Adipose tissue (tissue), 3 donors: ENCODE data around the gene GLOD4. TPM values are rescaled to one million over a fixed set of nuclear protein-coding genes. Genes with fewer than 3 reads are reported as not detected.
"Not testable (repeated sequence)": the region's sequence is repeated elsewhere in the genome, so short reads cannot be mapped to it uniquely, and the experiment has no call there.

ENCODE experiments used
- H3K27ac ChIP-seq: one replicate; pipeline ENCODE4 v1.5.1; 2013; ENCODE audit warnings: low read depth, low read length
- WGBS, 3 donors: extraction: QIAGEN DNeasy Blood & Tissue Kit; methylation state at CpG; one replicate each; pipeline ENCODE4 v1.1.7; 2013; 5-methylcytosine and 5-hydroxymethylcytosine counted together
- polyA plus RNA-seq, 3 donors: library from polyadenylated mRNA; stranded (reverse); fragments of 200-250 nt; gene quantifications; one replicate each; pipeline ENCODE4 v1.2.3, GENCODE V29; 2013
- donor health status: healthy with polysubstance abuse.
- donor health status: Bipolar disorder and iron deficiency.
- donor health status: healthy.

Gene GLOD4
- polyA plus RNA-seq, 3 donors = 22.4 to 33.0 (median 27.0) TPM

- no peak overlapping the region for H3K27ac ChIP-seq
- 82 to 94% (median 93%) methylated on average over 14 of the region's 14 CpGs for WGBS, 3 donors
Measured at GRCh38 chr17:789160-789840, 7.2 kb upstream of the GLOD4 start.

DNA sequence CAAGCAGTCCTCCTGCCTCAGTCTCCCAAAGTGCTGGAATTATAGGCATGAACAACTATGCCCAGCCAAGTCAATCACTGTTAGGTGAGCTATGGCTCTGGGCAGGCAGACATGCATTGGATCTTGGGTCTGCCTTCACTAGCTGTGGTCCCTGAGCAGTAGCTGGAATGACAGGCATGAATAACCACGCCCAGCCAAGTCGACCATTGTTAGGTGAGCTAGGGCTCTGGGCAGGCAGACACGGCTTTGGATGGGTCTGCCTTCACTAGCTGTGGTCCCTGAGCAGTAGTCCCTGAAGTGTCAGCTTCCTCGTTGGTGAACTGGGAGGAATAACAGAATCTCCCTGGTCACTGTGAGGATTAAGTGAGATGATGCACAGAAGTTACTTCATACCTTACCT, 6.5 kb upstream of the GLOD4 start:
- H3K27ac ChIP-seq = no peak overlapping the region
- WGBS, 3 donors = 78 to 92% (median 90%) methylated on average over 4 of the region's 4 CpGs

DNA sequence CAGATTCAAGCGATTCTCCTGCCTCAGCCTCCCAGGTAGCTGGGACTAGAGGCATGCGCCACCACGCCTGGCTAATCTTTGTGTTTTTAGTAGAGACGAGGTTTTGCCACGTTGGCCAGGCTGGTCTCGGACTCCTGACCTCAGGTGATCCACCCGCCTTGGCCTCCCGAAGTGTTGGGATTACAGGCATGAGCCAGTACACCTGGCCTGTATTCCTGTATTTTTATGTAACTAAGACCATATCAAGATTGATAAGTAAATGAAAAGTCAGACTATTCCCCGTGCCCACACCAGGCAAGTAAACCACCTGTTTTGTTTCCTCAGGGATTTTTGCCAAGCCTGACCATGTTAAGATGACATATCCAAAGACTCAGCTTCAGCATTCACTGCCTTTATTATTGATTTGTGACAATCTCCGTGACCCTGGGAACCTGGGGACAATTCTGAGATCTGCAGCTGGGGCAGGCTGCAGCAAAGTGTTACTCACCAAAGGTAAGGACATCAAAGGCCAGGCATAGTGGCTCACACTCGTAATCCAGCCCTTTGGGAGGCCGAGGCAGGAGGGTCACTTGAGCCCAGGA, 5.7 kb upstream of the GLOD4 start:
- WGBS, 3 donors = 37 to 92% (median 89%) methylated on average over 12 of the region's 12 CpGs
- H3K27ac ChIP-seq = no peak overlapping the region

DNA sequence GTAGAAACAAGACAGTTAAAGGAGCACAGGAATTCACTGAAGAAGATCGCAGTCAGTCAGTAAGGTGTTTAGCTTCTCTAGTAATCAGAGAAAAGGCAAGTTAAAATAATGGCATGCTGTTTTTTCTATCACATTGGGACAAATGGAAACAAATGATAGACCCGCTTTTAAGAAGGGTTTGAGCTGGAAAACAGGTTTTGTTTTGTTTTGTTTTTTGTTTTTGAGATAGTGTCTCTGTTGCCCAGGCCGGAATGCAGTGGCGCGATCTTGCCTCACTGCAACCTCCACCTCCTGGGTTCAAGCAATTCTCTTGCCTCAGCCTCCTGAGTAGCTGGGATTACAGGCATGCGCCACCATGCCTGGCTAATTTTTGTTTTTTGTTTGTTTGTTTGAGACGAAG, 3.8 kb upstream of the GLOD4 start:
- WGBS, 3 donors = 85 to 98% (median 96%) methylated on average over 7 of the region's 7 CpGs

GRCh38 chr17:784143-784542, 2.1 kb upstream of the GLOD4 start:
- 40 to 81% (median 75%) methylated on average over 3 of the region's 3 CpGs for WGBS, 3 donors
- no peak overlapping the region for H3K27ac ChIP-seq

More for the DNA sequence above, 3.8 kb upstream of the GLOD4 start:
- H3K27ac ChIP-seq = not testable (repeated sequence)

DNA sequence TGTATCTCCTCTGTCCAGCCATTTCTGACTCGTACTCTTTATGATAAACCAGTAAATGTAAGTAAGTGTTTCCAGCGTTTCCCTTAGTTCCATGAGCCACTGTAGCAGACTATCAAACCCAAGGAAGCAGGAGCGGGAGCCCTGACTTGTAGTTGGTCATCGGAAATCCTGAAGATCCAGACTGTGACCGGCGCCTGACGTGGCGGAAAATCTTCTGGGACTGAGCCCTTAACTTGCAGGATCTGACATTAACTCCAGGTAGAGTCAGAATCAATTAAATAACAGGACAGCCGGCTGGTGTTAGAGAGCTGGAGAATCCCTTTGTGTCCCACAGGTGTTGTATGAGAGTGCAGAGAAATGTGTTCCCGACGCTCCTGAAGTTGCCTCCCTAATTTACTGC, 4.0 kb downstream of the GLOD4 start:
- 91 to 93% (median 92%) methylated on average over 11 of the region's 11 CpGs for WGBS, 3 donors
- no peak overlapping the region for H3K27ac ChIP-seq

DNA sequence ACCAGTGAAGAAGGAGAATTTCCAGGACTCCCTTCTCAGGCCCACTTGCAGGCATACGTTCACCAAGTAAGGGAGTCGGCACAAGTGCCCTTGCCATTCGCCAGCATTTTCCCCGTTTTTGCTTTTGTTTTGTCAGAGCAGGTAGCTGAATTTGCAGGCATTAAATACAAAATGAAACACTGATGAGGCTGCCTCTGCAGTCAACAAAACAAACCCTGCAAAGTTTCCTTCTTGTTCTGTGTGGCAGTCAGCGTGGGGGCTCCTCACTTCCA, 7.8 kb downstream of the GLOD4 start:
- no peak overlapping the region for H3K27ac ChIP-seq
- 90 to 92% (median 91%) methylated on average over 5 of the region's 5 CpGs for WGBS, 3 donors

GRCh38 chr17:773467-774312, 8.4 kb downstream of the GLOD4 start:
- H3K27ac ChIP-seq = no peak overlapping the region
- 77 to 85% (median 79%) methylated on average over 14 of the region's 14 CpGs for WGBS, 3 donors

GRCh38 chr17:773016-773415, 9.1 kb downstream of the GLOD4 start:
- 88 to 90% (median 90%) methylated on average over 5 of the region's 5 CpGs for WGBS, 3 donors

GRCh38 chr17:767076-767475, 15.0 kb downstream of the GLOD4 start:
- 69 to 83% (median 80%) methylated on average over 3 of the region's 3 CpGs for WGBS, 3 donors
- no peak overlapping the region for H3K27ac ChIP-seq

More at GRCh38 chr17:773016-773415, 9.1 kb downstream of the GLOD4 start:
- no peak overlapping the region for H3K27ac ChIP-seq

GRCh38 chr17:760371-760770, 21.7 kb downstream of the GLOD4 start:
- 86 to 88% (median 86%) methylated on average over 9 of the region's 9 CpGs for WGBS, 3 donors
- H3K27ac ChIP-seq = no peak overlapping the region

- WGBS, 3 donors = 86 to 94% (median 91%) methylated on average over 5 of the region's 5 CpGs
Measured at GRCh38 chr17:759964-760363, 22.1 kb downstream of the GLOD4 start.

GRCh38 chr17:756010-756567, 26.0 kb downstream of the GLOD4 start:
- WGBS, 3 donors = 63 to 74% (median 71%) methylated on average over 15 of the region's 15 CpGs
- not testable (repeated sequence) for H3K27ac ChIP-seq

More at GRCh38 chr17:759964-760363, 22.1 kb downstream of the GLOD4 start:
- H3K27ac ChIP-seq = no peak overlapping the region

- WGBS, 3 donors = 95 to 96% (median 96%) methylated on average over 9 of the region's 9 CpGs
- not testable (repeated sequence) for H3K27ac ChIP-seq
Measured at GRCh38 chr17:755319-755961, 26.6 kb downstream of the GLOD4 start.

- no peak overlapping the region for H3K27ac ChIP-seq
- WGBS, 3 donors = 70 to 84% (median 79%) methylated on average over 13 of the region's 13 CpGs
Measured at GRCh38 chr17:753418-753817, 28.7 kb downstream of the GLOD4 start.

GRCh38 chr17:752620-753219, 29.4 kb downstream of the GLOD4 start:
- no peak overlapping the region for H3K27ac ChIP-seq
- 11 to 28% (median 22%) methylated on average over 43 of the region's 43 CpGs for WGBS, 3 donors

GRCh38 chr17:752002-752619, 30.0 kb downstream of the GLOD4 start, which contains the start of gene GEMIN4:
Gene GEMIN4, minus strand, starts transcription at chr17:752264. Its CDS starts 122 bp downstream, at chr17:752142.
- H3K27ac ChIP-seq = no peak within 1 kb of the TSS
- 0 to 1% (median 1%) methylated on average over 64 to 86 of the region's 87 CpGs for WGBS, 3 donors
